NK-92 treated with Interleukin-12 subunit alpha and Interleukin-12 subunit beta, amount 100 ng/mL, for 24 hours (cell line): ENCODE results near the gene STON2.

ENCODE experiments used
- DNase-seq: peaks from one replicate; lab custom pipeline; 2025; lab: John Stamatoyannopoulos, UW

Gene STON2

GRCh38 chr14:81416981-81417380 lies 16.9 kb upstream of the STON2 start:
- DNase-seq = no peak

- DNase-seq = no peak
Measured at GRCh38 chr14:81416194-81416952, 16.2 kb upstream of the STON2 start.

GRCh38 chr14:81415781-81416180 lies 15.7 kb upstream of the STON2 start:
- no peak for DNase-seq

GRCh38 chr14:81414123-81414522 lies 14.0 kb upstream of the STON2 start:
- no peak for DNase-seq

- DNase-seq = no peak
Measured at GRCh38 chr14:81412779-81413178, 12.7 kb upstream of the STON2 start.

- DNase-seq = no peak
Measured at GRCh38 chr14:81408595-81408994, 8.5 kb upstream of the STON2 start.

- no peak for DNase-seq
Measured at GRCh38 chr14:81406863-81407262, 6.7 kb upstream of the STON2 start.

GRCh38 chr14:81402123-81402495 lies 2.0 kb upstream of the STON2 start:
- DNase-seq = peak; percentile 23

- no peak for DNase-seq
Measured at GRCh38 chr14:81401420-81402122, 1.4 kb upstream of the STON2 start.

- peak; percentile 61 for DNase-seq
Measured at GRCh38 chr14:81400852-81401251, 728 bp upstream of the STON2 start.

GRCh38 chr14:81398196-81398891 lies 1.8 kb downstream of the STON2 start:
- DNase-seq = no peak

- DNase-seq = no peak
Measured at GRCh38 chr14:81396113-81396512, 4.0 kb downstream of the STON2 start.

- DNase-seq = no peak
Measured at GRCh38 chr14:81394739-81395138, 5.4 kb downstream of the STON2 start.

- DNase-seq = no peak
Measured at GRCh38 chr14:81392976-81393643, 7.0 kb downstream of the STON2 start.

GRCh38 chr14:81392052-81392451 lies 8.1 kb downstream of the STON2 start:
- DNase-seq = no peak

GRCh38 chr14:81390696-81391095 lies 9.4 kb downstream of the STON2 start:
- no peak for DNase-seq

GRCh38 chr14:81388336-81388735 lies 11.8 kb downstream of the STON2 start:
- no peak for DNase-seq

GRCh38 chr14:81386290-81386745 lies 13.8 kb downstream of the STON2 start:
- no peak for DNase-seq

GRCh38 chr14:81385886-81386285 lies 14.2 kb downstream of the STON2 start:
- no peak for DNase-seq

GRCh38 chr14:81385419-81385818 lies 14.7 kb downstream of the STON2 start:
- no peak for DNase-seq

- DNase-seq = no peak
Measured at GRCh38 chr14:81384900-81385299, 15.2 kb downstream of the STON2 start.

GRCh38 chr14:81382517-81383225 lies 17.5 kb downstream of the STON2 start:
- no peak for DNase-seq
